Liver (tissue), 3 donors: ENCODE results near the gene HDDC3.

Source experiments
- EGR1 ChIP-seq, 2 donors: IDR thresholded peaks; 2 replicates each; pipeline ENCODE4 v1.6.1; 2016 to 2018; ENCODE audit warnings: antibody characterized with exemption in 2 of 2, low read depth in 2 of 2
- GABPA ChIP-seq, 2 donors: IDR thresholded peaks in 1 of 2; conservative IDR thresholded peaks in 1 of 2; 2 replicates each; pipeline ENCODE4 v1.6.1; 2016; ENCODE audit warnings: antibody characterized with exemption in 2 of 2, mild to moderate bottlenecking in 1 of 2, moderate library complexity in 1 of 2
- NR2F2 ChIP-seq: IDR thresholded peaks from 2 replicates; pipeline ENCODE4 v1.6.1; 2016; ENCODE audit warnings: antibody characterized with exemption
- RAD21 ChIP-seq, 2 donors: IDR thresholded peaks; 2 replicates each; pipeline ENCODE4 v1.6.1; 2016; ENCODE audit warnings: antibody characterized with exemption in 2 of 2, mild to moderate bottlenecking in 2 of 2
- SP1 ChIP-seq: IDR thresholded peaks from 2 replicates; pipeline ENCODE4 v1.6.1; 2018; ENCODE audit warnings: antibody characterized with exemption, mild to moderate bottlenecking
- TAF1 ChIP-seq: conservative IDR thresholded peaks from 2 replicates; pipeline ENCODE4 v1.6.1; 2016; ENCODE audit warnings: antibody characterized with exemption, mild to moderate bottlenecking
- YY1 ChIP-seq: IDR thresholded peaks from 2 replicates; pipeline ENCODE4 v1.6.1; 2016; ENCODE audit warnings: antibody characterized with exemption, mild to moderate bottlenecking
- TF ChIP-seq, protein P1 (sequence below): fragments of 150-350 bp; IDR thresholded peaks from 2 replicates; pipeline ENCODE4 v1.5.1; 2017; ENCODE audit warnings: improper control_type of control experiment, low read depth, low read length; ENCODE audit not compliant: missing input control
- TF ChIP-seq, protein P2 (sequence below): IDR thresholded peaks from 2 replicates; pipeline ENCODE4 v1.6.1; 2016; ENCODE audit warnings: antibody characterized with exemption
- TF ChIP-seq, protein P3 (sequence below): IDR thresholded peaks from 2 replicates; pipeline ENCODE4 v1.6.1; 2016; ENCODE audit warnings: antibody characterized with exemption
- TF ChIP-seq, protein P4 (sequence below): IDR thresholded peaks from 2 replicates; pipeline ENCODE4 v1.6.1; 2016; ENCODE audit warnings: antibody characterized with exemption, mild to moderate bottlenecking
- donor health status: healthy.
- donor health status: healthy.

DNA sequence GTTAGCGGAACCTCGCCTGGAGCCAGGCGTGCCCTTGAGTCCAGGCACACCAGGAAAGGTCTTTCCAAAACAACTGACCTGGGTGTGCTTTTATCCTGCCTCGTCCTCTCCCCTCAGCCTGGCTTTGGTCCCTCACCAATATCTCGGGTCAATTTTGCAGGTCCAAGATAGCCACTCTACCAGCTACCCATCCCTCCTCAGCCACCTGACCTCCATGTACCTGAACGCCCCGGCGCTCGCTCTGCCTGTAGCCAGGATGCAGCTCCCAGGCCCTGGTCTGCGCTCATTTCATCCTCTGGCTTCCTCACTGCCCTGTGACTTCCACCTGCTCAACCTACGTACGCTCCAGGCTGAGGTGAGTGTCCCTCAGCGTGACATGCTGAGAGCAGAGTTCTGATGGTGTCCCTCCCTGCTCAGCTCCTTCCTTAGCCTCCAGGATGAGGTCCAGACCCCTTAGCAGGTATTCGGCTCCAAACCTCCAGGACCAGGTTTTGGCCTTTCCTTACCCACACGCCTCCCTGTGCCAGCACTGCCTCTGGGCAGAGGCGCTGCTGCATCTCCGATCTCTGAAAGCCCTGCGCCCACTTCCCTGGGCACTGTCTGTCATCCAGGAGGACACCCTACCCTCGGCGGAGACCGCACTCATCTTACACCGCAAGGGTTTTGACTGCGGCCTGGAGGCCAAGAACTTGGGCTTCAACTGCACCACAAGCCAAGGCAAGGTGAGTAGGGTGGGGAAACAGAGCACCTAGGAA is 14.1 kb downstream of the HDDC3 start:
- TF ChIP-seq, protein P1, sequence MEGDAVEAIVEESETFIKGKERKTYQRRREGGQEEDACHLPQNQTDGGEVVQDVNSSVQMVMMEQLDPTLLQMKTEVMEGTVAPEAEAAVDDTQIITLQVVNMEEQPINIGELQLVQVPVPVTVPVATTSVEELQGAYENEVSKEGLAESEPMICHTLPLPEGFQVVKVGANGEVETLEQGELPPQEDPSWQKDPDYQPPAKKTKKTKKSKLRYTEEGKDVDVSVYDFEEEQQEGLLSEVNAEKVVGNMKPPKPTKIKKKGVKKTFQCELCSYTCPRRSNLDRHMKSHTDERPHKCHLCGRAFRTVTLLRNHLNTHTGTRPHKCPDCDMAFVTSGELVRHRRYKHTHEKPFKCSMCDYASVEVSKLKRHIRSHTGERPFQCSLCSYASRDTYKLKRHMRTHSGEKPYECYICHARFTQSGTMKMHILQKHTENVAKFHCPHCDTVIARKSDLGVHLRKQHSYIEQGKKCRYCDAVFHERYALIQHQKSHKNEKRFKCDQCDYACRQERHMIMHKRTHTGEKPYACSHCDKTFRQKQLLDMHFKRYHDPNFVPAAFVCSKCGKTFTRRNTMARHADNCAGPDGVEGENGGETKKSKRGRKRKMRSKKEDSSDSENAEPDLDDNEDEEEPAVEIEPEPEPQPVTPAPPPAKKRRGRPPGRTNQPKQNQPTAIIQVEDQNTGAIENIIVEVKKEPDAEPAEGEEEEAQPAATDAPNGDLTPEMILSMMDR: no peak
- TF ChIP-seq EGR1 (IDR thresholded peaks at IDR 0.05; ENCODE audit: low read depth in 2 of 2) (no peak), TAF1 (no peak), SP1 (no peak), NR2F2 (no peak), RAD21 (IDR thresholded peaks at IDR 0.05) (no peak), YY1 (no peak), GABPA (IDR thresholded peaks at IDR 0.05 in 1 of 2, conservative IDR thresholded peaks at IDR 0.05 in 1 of 2) (no peak)
- TF ChIP-seq, protein P2, sequence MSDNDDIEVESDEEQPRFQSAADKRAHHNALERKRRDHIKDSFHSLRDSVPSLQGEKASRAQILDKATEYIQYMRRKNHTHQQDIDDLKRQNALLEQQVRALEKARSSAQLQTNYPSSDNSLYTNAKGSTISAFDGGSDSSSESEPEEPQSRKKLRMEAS: no peak
- TF ChIP-seq, protein P3, sequence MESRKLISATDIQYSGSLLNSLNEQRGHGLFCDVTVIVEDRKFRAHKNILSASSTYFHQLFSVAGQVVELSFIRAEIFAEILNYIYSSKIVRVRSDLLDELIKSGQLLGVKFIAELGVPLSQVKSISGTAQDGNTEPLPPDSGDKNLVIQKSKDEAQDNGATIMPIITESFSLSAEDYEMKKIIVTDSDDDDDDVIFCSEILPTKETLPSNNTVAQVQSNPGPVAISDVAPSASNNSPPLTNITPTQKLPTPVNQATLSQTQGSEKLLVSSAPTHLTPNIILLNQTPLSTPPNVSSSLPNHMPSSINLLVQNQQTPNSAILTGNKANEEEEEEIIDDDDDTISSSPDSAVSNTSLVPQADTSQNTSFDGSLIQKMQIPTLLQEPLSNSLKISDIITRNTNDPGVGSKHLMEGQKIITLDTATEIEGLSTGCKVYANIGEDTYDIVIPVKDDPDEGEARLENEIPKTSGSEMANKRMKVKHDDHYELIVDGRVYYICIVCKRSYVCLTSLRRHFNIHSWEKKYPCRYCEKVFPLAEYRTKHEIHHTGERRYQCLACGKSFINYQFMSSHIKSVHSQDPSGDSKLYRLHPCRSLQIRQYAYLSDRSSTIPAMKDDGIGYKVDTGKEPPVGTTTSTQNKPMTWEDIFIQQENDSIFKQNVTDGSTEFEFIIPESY: no peak
- TF ChIP-seq, protein P4, sequence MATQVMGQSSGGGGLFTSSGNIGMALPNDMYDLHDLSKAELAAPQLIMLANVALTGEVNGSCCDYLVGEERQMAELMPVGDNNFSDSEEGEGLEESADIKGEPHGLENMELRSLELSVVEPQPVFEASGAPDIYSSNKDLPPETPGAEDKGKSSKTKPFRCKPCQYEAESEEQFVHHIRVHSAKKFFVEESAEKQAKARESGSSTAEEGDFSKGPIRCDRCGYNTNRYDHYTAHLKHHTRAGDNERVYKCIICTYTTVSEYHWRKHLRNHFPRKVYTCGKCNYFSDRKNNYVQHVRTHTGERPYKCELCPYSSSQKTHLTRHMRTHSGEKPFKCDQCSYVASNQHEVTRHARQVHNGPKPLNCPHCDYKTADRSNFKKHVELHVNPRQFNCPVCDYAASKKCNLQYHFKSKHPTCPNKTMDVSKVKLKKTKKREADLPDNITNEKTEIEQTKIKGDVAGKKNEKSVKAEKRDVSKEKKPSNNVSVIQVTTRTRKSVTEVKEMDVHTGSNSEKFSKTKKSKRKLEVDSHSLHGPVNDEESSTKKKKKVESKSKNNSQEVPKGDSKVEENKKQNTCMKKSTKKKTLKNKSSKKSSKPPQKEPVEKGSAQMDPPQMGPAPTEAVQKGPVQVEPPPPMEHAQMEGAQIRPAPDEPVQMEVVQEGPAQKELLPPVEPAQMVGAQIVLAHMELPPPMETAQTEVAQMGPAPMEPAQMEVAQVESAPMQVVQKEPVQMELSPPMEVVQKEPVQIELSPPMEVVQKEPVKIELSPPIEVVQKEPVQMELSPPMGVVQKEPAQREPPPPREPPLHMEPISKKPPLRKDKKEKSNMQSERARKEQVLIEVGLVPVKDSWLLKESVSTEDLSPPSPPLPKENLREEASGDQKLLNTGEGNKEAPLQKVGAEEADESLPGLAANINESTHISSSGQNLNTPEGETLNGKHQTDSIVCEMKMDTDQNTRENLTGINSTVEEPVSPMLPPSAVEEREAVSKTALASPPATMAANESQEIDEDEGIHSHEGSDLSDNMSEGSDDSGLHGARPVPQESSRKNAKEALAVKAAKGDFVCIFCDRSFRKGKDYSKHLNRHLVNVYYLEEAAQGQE: no peak
